ENCODE data around the gene PTBP2. TPM values are rescaled to one million over a fixed set of nuclear protein-coding genes. Genes with fewer than 3 reads are reported as not detected.
"Not testable (repeated sequence)": the region's sequence is repeated elsewhere in the genome, so short reads cannot be mapped to it uniquely, and the experiment has no call there.

The PTBP2 gene
- total RNA-seq, 1 donor from 2014 or later: 8.1 TPM

- no peak for TF ChIP-seq CTCF (IDR thresholded peaks at IDR 0.05; ENCODE audit: insufficient read depth, low read length, poor library complexity, severe bottlenecking)
- Histone ChIP-seq H3K27me3 (ENCODE audit: control insufficient read depth, insufficient read depth, low read length) (no peaks in the 10 kb centered on the region), H3K36me3 (ENCODE audit: control insufficient read depth, insufficient read depth, low read length) (no peaks in the 10 kb centered on the region), H3K4me3 (ENCODE audit: low read depth, low read length) (no peak overlapping the region)
- DNase-seq (ENCODE audit: low read depth): no peak
These were observed 70.6 kb downstream of the PTBP2 start for GRCh38 chr1:96792220-96792619.

- not testable (repeated sequence) for H3K4me3 ChIP-seq (ENCODE audit: low read depth, low read length); H3K36me3 ChIP-seq (ENCODE audit: control insufficient read depth, insufficient read depth, low read length); H3K27me3 ChIP-seq (ENCODE audit: control insufficient read depth, insufficient read depth, low read length); DNase-seq (ENCODE audit: low read depth)
These were observed 80.1 kb downstream of the PTBP2 start for GRCh38 chr1:96801696-96802095.

- no peaks in the 10 kb centered on the region for H3K36me3 ChIP-seq (ENCODE audit: control insufficient read depth, insufficient read depth, low read length)
These were observed 83.1 kb downstream of the PTBP2 start for GRCh38 chr1:96804648-96805047.

GRCh38 chr1:96808191-96808590 is 86.6 kb downstream of the PTBP2 start:
- H3K4me3 ChIP-seq (ENCODE audit: low read depth, low read length): no peak overlapping the region
- no peak for DNase-seq (ENCODE audit: low read depth)
- H3K36me3 ChIP-seq (ENCODE audit: control insufficient read depth, insufficient read depth, low read length): no peaks in the 10 kb centered on the region
- TF ChIP-seq CTCF (IDR thresholded peaks at IDR 0.05; ENCODE audit: insufficient read depth, low read length, poor library complexity, severe bottlenecking): no peak
- no peaks in the 10 kb centered on the region for H3K27me3 ChIP-seq (ENCODE audit: control insufficient read depth, insufficient read depth, low read length)

More at GRCh38 chr1:96804648-96805047, 83.1 kb downstream of the PTBP2 start:
- no peak for DNase-seq (ENCODE audit: low read depth)
- no peak for TF ChIP-seq CTCF (IDR thresholded peaks at IDR 0.05; ENCODE audit: insufficient read depth, low read length, poor library complexity, severe bottlenecking)
- Histone ChIP-seq H3K4me3 (ENCODE audit: low read depth, low read length) (no peak overlapping the region), H3K27me3 (ENCODE audit: control insufficient read depth, insufficient read depth, low read length) (no peaks in the 10 kb centered on the region)

GRCh38 chr1:96815914-96816313 is 94.3 kb downstream of the PTBP2 start:
- no peaks in the 10 kb centered on the region for H3K27me3 ChIP-seq (ENCODE audit: control insufficient read depth, insufficient read depth, low read length)
- TF ChIP-seq CTCF (IDR thresholded peaks at IDR 0.05; ENCODE audit: insufficient read depth, low read length, poor library complexity, severe bottlenecking): no peak
- H3K36me3 ChIP-seq (ENCODE audit: control insufficient read depth, insufficient read depth, low read length): no peaks in the 10 kb centered on the region
- H3K4me3 ChIP-seq (ENCODE audit: low read depth, low read length): no peak overlapping the region
- no peak for DNase-seq (ENCODE audit: low read depth)

- H3K4me3 ChIP-seq (ENCODE audit: low read depth, low read length): no peak overlapping the region
- no peaks in the 10 kb centered on the region for H3K36me3 ChIP-seq (ENCODE audit: control insufficient read depth, insufficient read depth, low read length)
- no peaks in the 10 kb centered on the region for H3K27me3 ChIP-seq (ENCODE audit: control insufficient read depth, insufficient read depth, low read length)
- DNase-seq (ENCODE audit: low read depth): no peak
- TF ChIP-seq CTCF (IDR thresholded peaks at IDR 0.05; ENCODE audit: insufficient read depth, low read length, poor library complexity, severe bottlenecking): no peak
These were observed 98.5 kb downstream of the PTBP2 start for GRCh38 chr1:96820107-96820506.

Measured in kidney epithelial cell (primary cell).